Dendritic cell treated with granulocyte-macrophage colony-stimulating factor and Interleukin-4, amounts not matched to agents 40 ng/mL and 50 ng/mL, for 4 days (primary cell): Measurements from ENCODE around the gene IQGAP2.

Experiments
- H3K27ac Mint-ChIP-seq: one replicate; pipeline ENCODE4 v1.8.0; 2022; ENCODE audit warnings: mild to moderate bottlenecking, mixed read lengths
- H3K27me3 Mint-ChIP-seq: one replicate; pipeline ENCODE4 v1.8.0; 2022; ENCODE audit warnings: mild to moderate bottlenecking, mixed read lengths
- H3K36me3 Mint-ChIP-seq: one replicate; pipeline ENCODE4 v1.8.0; 2022; ENCODE audit warnings: low read depth, mixed read lengths
- H3K4me1 Mint-ChIP-seq: one replicate; pipeline ENCODE4 v1.8.0; 2022; ENCODE audit warnings: low read depth, mixed read lengths
- H3K4me3 Mint-ChIP-seq: one replicate; pipeline ENCODE4 v1.8.0; 2022; ENCODE audit warnings: mild to moderate bottlenecking, moderate library complexity, mixed read lengths
- H3K9me3 Mint-ChIP-seq: one replicate; pipeline ENCODE4 v1.8.0; 2022; ENCODE audit warnings: mixed read lengths
- intact Hi-C: fragments of 100-400 bp; cut with micrococcal nuclease; formaldehyde crosslinking; loops from one replicate; pipeline ENCODE4 v1.15.0; 2022

Gene IQGAP2

DNA sequence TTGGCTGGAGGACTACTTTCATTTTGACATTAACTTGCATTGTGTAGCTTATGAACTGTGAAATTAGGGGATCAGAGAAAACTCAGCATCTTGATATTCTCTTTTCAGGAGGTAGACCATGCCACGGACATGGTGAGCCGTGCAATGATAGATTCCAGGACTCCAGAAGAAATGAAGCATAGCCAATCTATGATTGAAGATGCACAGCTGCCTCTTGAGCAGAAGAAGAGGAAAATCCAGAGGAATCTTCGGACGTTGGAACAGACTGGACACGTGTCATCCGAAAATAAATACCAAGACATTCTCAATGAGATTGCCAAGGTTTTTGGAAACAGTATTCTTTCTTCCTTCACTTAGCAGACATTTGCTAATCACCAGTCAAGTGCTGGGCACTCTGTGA, 292.3 kb downstream of the IQGAP2 start:
- H3K36me3 Mint-ChIP-seq, result peaks cover 67% of the 10 kb centered on the region
- H3K4me1 Mint-ChIP-seq, result no peaks in the 10 kb centered on the region
- H3K27me3 Mint-ChIP-seq, result no peaks in the 10 kb centered on the region
- H3K9me3 Mint-ChIP-seq, result no peaks in the 10 kb centered on the region
- intact Hi-C loops, result no loop called here
- no peak overlapping the region for H3K4me3 Mint-ChIP-seq
- no peak overlapping the region for H3K27ac Mint-ChIP-seq

DNA sequence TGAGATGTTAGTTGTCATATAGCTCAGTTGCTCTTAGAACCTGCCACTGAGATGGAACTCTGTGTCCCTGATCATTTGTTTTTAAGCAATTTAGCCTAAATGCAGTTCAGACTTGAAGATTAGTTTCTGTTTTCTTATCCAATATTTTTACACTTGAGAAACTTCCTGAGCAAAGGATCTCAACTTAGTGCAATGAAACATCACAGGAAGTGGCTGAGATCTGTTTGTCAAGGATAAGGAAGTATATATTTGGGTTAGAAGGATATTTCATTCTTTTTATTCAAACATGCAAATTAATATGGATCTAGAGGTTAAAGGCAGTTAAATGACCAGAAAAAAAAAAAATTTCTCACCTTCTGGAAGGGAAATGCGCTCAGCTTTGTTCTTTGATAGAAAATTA, 293.2 kb downstream of the IQGAP2 start:
- Mint-ChIP-seq H3K4me3 (no peak overlapping the region), H3K4me1 (no peaks in the 10 kb centered on the region), H3K27me3 (no peaks in the 10 kb centered on the region), H3K36me3 (peaks cover 70% of the 10 kb centered on the region), H3K27ac (no peak overlapping the region), H3K9me3 (no peaks in the 10 kb centered on the region)
- intact Hi-C loops, result no loop called here

DNA sequence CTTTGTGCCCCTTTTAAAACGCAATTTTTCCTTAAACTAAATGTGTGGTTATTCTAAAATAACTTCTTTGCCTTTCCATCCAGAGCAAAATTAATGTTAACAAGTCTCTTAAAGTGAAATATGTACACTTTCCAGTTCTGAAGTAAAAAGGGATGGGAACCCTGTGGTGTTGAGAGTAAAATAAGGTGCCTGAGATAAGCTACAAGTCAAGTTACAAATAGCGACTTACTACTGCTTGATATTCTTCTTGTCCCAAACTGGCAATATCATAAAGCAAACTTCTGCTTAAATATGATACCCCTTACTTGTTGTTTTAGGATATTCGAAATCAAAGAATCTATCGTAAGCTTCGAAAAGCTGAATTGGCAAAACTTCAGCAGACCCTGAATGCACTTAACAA, 294.6 kb downstream of the IQGAP2 start:
- intact Hi-C loops, result no loop called here
- no peaks in the 10 kb centered on the region for H3K27me3 Mint-ChIP-seq
- H3K36me3 Mint-ChIP-seq, result peaks cover 74% of the 10 kb centered on the region
- no peaks in the 10 kb centered on the region for H3K9me3 Mint-ChIP-seq
- no peaks in the 10 kb centered on the region for H3K4me1 Mint-ChIP-seq
- no peak overlapping the region for H3K27ac Mint-ChIP-seq
- no peak overlapping the region for H3K4me3 Mint-ChIP-seq

DNA sequence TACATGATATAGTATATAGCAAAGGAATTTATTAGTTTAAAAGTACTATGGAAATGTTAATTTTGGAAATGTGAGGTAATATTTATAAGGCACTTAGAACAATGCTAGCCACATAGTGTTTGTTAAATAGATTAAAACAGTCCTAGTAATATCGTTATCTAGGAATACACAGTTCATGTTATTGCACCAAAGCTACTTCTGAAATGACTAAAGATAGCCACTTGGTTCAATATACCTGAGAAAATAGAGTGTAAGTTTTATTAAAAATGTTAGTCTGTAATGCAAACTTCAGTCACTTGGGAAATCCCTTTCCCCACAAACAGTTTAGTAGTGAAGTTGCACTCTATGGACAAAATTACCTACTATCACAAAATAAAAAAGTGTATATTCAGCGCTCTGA, 297.5 kb downstream of the IQGAP2 start:
- Mint-ChIP-seq H3K36me3 (peaks cover 61% of the 10 kb centered on the region), H3K9me3 (no peaks in the 10 kb centered on the region), H3K27me3 (no peaks in the 10 kb centered on the region), H3K4me1 (no peaks in the 10 kb centered on the region), H3K27ac (no peak overlapping the region), H3K4me3 (no peak overlapping the region)
- intact Hi-C loops, result no loop called here

DNA sequence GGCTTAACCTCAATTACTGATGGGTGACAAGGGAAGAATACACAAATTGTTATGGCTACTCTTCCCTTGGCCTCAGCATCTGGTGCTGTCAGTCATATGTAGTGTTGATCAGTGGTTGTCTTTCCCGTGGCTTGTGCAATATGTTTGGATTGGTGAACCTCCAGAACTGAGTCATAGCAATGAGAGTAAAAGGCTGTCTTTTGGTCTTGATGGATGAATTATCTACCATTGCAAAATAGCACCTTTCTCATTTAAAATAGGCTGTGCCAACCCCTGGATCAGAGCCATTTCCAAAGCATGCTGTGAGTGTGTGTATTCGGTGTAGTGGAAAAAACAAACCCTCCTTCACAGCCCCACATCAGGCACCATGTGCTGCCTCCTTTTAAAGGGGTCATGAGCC, 298.2 kb downstream of the IQGAP2 start:
- no peak overlapping the region for H3K27ac Mint-ChIP-seq
- H3K4me1 Mint-ChIP-seq, result no peaks in the 10 kb centered on the region
- peaks cover 54% of the 10 kb centered on the region for H3K36me3 Mint-ChIP-seq
- intact Hi-C loops, result no loop called here
- no peak overlapping the region for H3K4me3 Mint-ChIP-seq
- H3K9me3 Mint-ChIP-seq, result no peaks in the 10 kb centered on the region
- no peaks in the 10 kb centered on the region for H3K27me3 Mint-ChIP-seq

DNA sequence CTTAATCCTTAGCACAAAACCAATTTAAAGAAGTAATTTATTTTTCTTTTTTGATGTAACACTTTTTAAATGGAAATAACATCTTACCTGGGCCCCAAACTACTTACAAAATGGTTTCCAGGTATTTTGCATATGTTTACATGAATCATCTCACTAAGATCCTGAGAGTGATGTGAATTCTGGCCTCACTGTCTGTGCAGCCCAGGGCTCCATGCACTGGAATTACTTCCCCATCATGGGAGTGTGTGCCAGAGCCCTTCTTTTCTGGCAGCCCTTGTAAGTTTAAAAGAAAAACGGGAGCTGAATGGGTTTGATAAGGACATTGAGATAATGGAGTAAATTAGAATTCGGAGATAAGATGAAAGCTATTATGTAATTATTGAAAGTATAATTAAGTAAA, 300.6 kb downstream of the IQGAP2 start:
- intact Hi-C loops, result no loop called here
- Mint-ChIP-seq H3K27ac (no peak overlapping the region), H3K27me3 (no peaks in the 10 kb centered on the region), H3K36me3 (peaks cover 51% of the 10 kb centered on the region), H3K4me1 (no peaks in the 10 kb centered on the region), H3K9me3 (no peaks in the 10 kb centered on the region), H3K4me3 (no peak overlapping the region)

DNA sequence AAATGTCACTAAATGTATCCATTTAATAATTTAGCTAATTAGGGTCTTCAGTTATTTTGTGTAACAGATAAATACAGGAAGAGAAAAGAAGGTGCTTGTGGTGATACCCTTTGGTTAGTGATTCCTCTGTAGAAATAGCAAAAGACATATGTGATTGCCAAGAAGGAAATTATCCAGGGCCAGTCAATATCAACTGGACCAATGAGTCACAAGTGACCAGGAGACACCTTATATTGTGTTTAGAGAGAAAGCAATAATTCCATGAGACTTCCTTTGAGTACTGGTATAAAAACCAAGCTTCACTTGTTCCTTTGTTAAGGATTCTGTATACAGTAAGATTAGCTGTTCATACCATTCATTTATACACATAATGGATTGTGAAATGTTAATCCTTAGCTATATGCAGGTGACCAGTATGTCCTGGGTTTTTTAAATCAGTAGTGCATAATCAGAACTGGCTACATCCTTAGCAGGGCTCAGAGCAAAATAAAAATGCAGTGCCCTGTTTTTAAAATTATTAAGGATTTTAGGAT, 301.1 kb downstream of the IQGAP2 start:
- Mint-ChIP-seq H3K9me3 (no peaks in the 10 kb centered on the region), H3K27me3 (no peaks in the 10 kb centered on the region), H3K4me3 (no peak overlapping the region), H3K4me1 (no peaks in the 10 kb centered on the region), H3K27ac (no peak overlapping the region), H3K36me3 (peaks cover 51% of the 10 kb centered on the region)
- intact Hi-C loops, result no loop called here

DNA sequence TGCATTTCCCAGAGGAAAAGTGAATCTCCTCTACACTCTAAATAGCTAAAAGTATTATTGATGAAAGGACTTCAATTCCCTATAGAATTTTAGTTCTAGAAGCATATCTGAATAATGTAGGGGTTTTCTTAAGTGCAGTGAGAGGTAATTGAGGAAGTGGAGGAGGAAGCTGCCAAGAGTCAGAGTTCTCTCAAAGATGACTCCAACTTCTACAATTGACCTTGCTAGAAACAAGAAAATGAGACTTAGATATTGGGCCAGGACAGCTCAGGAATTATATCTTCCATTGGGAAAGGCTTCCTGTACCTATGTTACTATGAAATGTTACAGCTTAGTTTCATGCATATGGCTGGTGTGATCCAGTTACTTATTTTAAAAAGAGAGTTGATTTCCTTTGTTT, 302.5 kb downstream of the IQGAP2 start:
- Mint-ChIP-seq H3K4me1 (no peaks in the 10 kb centered on the region), H3K36me3 (peaks cover 42% of the 10 kb centered on the region), H3K9me3 (no peaks in the 10 kb centered on the region), H3K27me3 (no peaks in the 10 kb centered on the region), H3K4me3 (no peak overlapping the region), H3K27ac (no peak overlapping the region)
- intact Hi-C loops, result no loop called here

DNA sequence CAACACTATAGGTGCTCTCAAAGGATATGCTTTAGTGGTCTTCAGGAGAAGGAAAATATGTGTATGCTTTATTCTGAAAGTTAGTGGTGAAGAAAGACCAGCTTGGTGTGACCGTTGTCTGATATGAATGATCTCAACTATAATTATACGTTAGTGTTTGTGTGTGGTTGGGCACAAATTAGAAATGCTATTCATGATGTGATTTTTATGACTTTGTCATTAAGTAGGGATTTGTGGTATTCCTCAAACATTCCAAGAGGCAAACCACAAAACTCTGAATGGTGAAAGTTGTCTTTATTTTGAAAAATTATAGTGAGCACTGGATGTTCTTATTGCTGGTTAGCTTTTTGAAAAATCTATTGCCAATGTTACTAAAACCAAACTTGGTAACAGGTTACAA, 306.7 kb downstream of the IQGAP2 start:
- H3K36me3 Mint-ChIP-seq, result peaks cover 16% of the 10 kb centered on the region
- intact Hi-C loops, result no loop called here
- peaks cover 30% of the 10 kb centered on the region for H3K27me3 Mint-ChIP-seq
- no peak overlapping the region for H3K4me3 Mint-ChIP-seq
- no peaks in the 10 kb centered on the region for H3K9me3 Mint-ChIP-seq
- H3K4me1 Mint-ChIP-seq, result peaks cover 4% of the 10 kb centered on the region
- no peak overlapping the region for H3K27ac Mint-ChIP-seq

DNA sequence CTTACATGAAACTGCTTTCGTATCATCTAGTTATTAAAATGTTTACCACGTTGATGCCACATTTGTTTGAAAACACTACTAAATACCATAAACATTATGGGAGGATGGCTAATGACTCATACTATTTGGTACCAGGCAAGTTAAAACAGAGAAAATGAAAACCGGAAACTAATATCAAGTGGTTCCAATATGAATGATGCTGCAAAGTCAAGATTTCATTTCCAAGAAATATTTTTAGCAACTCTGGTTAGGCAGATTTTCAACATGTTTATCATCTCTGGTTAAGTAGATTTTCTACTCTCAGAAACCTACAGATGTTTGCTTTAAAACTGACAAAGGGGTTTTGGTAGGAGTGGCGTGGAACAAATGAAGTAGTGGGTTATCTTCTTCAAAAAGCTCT, 307.9 kb downstream of the IQGAP2 start:
- no peak overlapping the region for H3K4me3 Mint-ChIP-seq
- no peak overlapping the region for H3K27ac Mint-ChIP-seq
- H3K27me3 Mint-ChIP-seq, result peaks cover 41% of the 10 kb centered on the region
- peaks cover 13% of the 10 kb centered on the region for H3K4me1 Mint-ChIP-seq
- peaks cover 20% of the 10 kb centered on the region for H3K36me3 Mint-ChIP-seq
- intact Hi-C loops, result no loop called here
- no peaks in the 10 kb centered on the region for H3K9me3 Mint-ChIP-seq

DNA sequence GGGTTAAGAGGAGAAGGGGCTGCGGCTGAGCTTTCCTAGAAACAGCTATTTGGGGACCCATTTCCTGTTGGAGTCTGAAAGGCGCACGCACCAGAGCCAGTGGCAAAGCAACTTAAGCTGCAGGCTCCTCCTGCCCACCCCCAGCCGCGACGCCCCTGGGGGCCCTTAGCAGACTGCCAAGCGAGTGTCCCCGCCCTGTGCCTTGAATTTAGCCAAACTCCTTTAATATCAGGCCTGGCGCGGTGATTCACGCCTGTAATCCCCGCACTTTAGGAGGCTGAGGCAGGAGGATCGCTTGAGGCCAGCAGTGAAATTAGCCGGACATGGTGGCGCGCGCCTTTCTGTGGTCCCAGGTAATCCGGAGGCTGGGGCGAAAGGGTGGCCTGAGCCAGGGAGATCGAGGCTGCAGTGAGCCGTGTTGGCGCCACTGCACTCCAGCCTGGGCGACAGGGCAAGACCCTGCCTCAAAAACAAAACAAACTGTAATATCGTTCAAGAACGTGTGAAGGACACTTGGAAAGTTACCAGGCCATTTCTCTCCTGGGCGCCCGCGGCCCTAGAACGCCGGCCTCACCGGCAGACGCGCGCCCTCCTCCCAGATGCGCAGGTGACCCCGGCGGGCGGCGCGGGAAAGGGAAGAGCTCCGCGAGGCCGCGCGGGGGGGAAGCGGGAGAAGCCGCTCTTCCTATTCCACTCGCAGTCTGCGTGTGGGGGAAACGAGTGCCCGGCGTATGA, 311.8 kb downstream of the IQGAP2 start:
- H3K9me3 Mint-ChIP-seq, result no peaks in the 10 kb centered on the region
- H3K27me3 Mint-ChIP-seq, result peaks cover 71% of the 10 kb centered on the region
- H3K4me1 Mint-ChIP-seq, result peaks cover 22% of the 10 kb centered on the region
- intact Hi-C loops, result loop anchor here (5.0 kb wide), 1 partner anchor 57 kb away; no protein-coding TSS in a partner anchor
- peak overlapping the region; percentile 88 for H3K4me3 Mint-ChIP-seq
- no peak overlapping the region for H3K27ac Mint-ChIP-seq
- H3K36me3 Mint-ChIP-seq, result peaks cover 6% of the 10 kb centered on the region

DNA sequence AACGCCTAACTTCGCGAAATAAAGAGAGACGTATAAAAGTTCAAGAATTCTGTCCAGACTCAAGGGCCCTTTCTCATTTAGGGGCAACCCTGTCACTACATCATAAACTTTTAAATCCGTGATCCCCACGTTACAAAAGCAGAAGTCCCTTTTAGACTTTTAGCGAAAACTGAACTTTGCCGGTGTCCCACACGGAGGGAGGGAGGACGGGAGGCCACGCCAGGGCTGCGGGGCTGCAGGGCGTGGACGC, 312.3 kb downstream of the IQGAP2 start:
- Mint-ChIP-seq H3K27me3 (peaks cover 71% of the 10 kb centered on the region), H3K27ac (peak overlapping the region; percentile 69), H3K36me3 (peaks cover 6% of the 10 kb centered on the region), H3K4me3 (peak overlapping the region; percentile 88), H3K4me1 (peaks cover 22% of the 10 kb centered on the region), H3K9me3 (no peaks in the 10 kb centered on the region)
- intact Hi-C loops, result loop anchor here (5.0 kb wide), 1 partner anchor 57 kb away; no protein-coding TSS in a partner anchor

DNA sequence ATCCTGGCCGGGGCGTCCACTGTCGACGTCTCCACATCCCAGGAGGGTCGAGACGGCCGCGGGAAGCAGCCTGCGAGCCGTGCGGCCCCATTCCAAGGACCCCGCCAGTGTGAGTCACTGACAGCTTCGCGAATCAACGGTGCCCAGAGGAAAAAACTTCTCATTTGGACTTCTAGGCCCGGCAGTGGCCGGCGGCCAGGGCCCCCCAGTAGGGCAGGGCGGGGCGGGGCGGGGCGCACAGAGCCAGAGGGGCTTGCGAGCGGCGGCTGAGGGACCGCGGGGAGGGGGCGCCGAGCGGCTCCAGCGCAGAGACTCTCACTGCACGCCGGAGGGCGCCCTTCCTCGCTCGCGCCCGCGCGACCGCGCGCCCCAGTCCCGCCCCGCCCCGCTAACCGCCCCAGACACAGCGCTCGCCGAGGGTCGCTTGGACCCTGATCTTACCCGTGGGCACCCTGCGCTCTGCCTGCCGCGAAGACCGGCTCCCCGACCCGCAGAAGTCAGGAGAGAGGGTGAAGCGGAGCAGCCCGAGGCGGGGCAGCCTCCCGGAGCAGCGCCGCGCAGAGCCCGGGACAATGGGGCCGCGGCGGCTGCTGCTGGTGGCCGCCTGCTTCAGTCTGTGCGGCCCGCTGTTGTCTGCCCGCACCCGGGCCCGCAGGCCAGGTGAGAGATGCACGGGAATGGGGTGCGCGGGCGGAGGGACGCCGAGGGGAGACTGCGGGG, 312.8 kb downstream of the IQGAP2 start, which contains the start of gene F2R:
Gene F2R (plus strand): TSS at position 391 of the 720 bp plus-strand sequence. CDS start 182 bp downstream, at position 573.
- Mint-ChIP-seq H3K36me3 (peaks cover 6% of the 10 kb centered on the region), H3K4me3 (peak within 1 kb of the TSS; percentile 88)

DNA sequence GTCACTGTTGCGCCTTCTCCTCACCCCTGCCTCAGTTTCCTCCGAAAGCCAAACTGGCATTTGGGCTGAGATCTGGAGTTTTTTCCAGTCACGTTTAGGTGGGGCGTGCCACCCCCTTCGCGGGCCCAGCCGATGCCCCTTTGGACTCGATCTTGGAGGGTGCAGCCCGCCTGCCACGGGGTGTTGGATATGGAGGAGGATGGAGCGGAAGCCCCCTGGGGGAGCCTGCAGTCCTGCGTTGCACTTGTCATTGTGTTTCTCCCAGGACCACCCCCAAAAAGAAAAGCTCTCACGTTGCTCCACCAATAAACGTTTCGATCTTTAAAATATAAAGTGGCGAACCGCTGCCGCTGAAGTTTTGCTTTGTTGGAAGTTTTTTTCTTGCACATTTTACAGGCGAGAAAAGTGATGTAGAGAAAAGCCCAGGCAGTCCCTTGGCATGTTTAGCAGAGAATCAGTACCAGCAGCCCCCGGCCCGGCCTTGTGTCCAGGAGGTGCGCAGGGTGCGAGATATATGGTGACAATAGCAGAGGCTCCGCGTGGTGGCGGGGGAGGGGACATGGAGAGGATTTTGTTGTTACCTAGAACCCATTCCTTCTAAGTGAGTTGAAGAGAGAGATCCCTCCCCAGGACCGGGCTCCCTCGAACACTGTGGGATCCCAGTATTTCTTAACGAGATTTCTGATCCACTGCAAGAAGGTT, 313.5 kb downstream of the IQGAP2 start:
- Mint-ChIP-seq H3K36me3 (peaks cover 6% of the 10 kb centered on the region), H3K27ac (peak overlapping the region; percentile 69), H3K9me3 (no peaks in the 10 kb centered on the region), H3K4me3 (peak overlapping the region; percentile 88), H3K4me1 (peaks cover 31% of the 10 kb centered on the region), H3K27me3 (peaks cover 70% of the 10 kb centered on the region)
- intact Hi-C loops, result loop anchor here (5.0 kb wide), 1 partner anchor 56 kb away; no protein-coding TSS in a partner anchor

More for the DNA sequence above, 312.8 kb downstream of the IQGAP2 start, which contains the start of gene F2R:
- intact Hi-C loops, result loop anchor here (5.0 kb wide), 1 partner anchor 56 kb away; no protein-coding TSS in a partner anchor
- Mint-ChIP-seq H3K9me3 (no peaks in the 10 kb centered on the region), H3K4me1 (peaks cover 26% of the 10 kb centered on the region), H3K27me3 (peaks cover 71% of the 10 kb centered on the region), H3K27ac (peak within 1 kb of the TSS; percentile 69)
